Measurements from ENCODE around the gene MYO1D.

DNA sequence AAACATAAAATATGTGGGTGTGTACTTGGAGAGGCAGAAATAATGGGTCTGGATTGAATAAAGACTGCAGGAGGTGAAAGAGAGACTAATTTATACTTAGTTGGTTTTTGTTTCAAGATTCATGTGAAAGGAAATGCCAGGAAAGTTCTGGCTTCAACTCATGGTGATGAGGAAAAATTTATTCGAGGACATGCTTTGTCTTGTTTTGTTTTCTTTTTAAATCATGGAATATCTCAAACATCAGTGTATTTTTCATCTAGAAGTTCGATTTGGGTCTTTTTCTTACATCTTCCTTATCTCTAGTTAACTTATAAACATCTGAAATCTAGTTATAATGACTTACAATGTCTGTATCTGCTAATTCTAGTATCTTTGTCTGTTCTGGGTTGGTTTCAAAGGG is 275.1 kb downstream of the MYO1D start:
- TF ChIP-seq, protein P1, sequence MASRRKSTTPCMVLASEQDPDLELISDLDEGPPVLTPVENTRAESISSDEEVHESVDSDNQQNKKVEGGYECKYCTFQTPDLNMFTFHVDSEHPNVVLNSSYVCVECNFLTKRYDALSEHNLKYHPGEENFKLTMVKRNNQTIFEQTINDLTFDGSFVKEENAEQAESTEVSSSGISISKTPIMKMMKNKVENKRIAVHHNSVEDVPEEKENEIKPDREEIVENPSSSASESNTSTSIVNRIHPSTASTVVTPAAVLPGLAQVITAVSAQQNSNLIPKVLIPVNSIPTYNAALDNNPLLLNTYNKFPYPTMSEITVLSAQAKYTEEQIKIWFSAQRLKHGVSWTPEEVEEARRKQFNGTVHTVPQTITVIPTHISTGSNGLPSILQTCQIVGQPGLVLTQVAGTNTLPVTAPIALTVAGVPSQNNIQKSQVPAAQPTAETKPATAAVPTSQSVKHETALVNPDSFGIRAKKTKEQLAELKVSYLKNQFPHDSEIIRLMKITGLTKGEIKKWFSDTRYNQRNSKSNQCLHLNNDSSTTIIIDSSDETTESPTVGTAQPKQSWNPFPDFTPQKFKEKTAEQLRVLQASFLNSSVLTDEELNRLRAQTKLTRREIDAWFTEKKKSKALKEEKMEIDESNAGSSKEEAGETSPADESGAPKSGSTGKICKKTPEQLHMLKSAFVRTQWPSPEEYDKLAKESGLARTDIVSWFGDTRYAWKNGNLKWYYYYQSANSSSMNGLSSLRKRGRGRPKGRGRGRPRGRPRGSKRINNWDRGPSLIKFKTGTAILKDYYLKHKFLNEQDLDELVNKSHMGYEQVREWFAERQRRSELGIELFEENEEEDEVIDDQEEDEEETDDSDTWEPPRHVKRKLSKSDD (CRISPR knock-in tag; IDR thresholded peaks at IDR 0.05; ENCODE audit: low read depth): no peak
- TF ChIP-seq, protein P2, sequence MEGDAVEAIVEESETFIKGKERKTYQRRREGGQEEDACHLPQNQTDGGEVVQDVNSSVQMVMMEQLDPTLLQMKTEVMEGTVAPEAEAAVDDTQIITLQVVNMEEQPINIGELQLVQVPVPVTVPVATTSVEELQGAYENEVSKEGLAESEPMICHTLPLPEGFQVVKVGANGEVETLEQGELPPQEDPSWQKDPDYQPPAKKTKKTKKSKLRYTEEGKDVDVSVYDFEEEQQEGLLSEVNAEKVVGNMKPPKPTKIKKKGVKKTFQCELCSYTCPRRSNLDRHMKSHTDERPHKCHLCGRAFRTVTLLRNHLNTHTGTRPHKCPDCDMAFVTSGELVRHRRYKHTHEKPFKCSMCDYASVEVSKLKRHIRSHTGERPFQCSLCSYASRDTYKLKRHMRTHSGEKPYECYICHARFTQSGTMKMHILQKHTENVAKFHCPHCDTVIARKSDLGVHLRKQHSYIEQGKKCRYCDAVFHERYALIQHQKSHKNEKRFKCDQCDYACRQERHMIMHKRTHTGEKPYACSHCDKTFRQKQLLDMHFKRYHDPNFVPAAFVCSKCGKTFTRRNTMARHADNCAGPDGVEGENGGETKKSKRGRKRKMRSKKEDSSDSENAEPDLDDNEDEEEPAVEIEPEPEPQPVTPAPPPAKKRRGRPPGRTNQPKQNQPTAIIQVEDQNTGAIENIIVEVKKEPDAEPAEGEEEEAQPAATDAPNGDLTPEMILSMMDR (CRISPR knock-in tag; IDR thresholded peaks at IDR 0.05): no peak
- TF ChIP-seq RAD21 (CRISPR knock-in tag; IDR thresholded peaks at IDR 0.05): no peak
- no peak for TF ChIP-seq RFX5 (IDR thresholded peaks at IDR 0.05; ENCODE audit: low read depth, low read length)
- no peak for TF ChIP-seq SIN3A (IDR thresholded peaks at IDR 0.05; ENCODE audit: borderline replicate concordance, low read depth, low read length)
- no peak for TF ChIP-seq KAT8 (CRISPR knock-in tag; IDR thresholded peaks at IDR 0.05)
- no peak for TF ChIP-seq POLR2A (IDR thresholded peaks at IDR 0.05; ENCODE audit: insufficient read depth in 1 of 2, low read depth in 2 of 2, low read length in 2 of 2)
- TF ChIP-seq, protein P3, sequence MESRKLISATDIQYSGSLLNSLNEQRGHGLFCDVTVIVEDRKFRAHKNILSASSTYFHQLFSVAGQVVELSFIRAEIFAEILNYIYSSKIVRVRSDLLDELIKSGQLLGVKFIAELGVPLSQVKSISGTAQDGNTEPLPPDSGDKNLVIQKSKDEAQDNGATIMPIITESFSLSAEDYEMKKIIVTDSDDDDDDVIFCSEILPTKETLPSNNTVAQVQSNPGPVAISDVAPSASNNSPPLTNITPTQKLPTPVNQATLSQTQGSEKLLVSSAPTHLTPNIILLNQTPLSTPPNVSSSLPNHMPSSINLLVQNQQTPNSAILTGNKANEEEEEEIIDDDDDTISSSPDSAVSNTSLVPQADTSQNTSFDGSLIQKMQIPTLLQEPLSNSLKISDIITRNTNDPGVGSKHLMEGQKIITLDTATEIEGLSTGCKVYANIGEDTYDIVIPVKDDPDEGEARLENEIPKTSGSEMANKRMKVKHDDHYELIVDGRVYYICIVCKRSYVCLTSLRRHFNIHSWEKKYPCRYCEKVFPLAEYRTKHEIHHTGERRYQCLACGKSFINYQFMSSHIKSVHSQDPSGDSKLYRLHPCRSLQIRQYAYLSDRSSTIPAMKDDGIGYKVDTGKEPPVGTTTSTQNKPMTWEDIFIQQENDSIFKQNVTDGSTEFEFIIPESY (CRISPR knock-in tag; IDR thresholded peaks at IDR 0.05): no peak
- TF ChIP-seq ZNF768 (CRISPR knock-in tag; IDR thresholded peaks at IDR 0.05): no peak

Measured in HepG2 (cell line).